Activated B cell treated with CpG ODN at 0.5 μM for 24 hours (primary cell): Measurements from ENCODE around the gene TRIM65. TPM values are rescaled to one million over a fixed set of nuclear protein-coding genes. Genes with fewer than 3 reads are reported as not detected.

ENCODE experiments used
- ATAC-seq: fragments of 200-7000 bp; cut with Tn5 transposase; one replicate; pipeline ENCODE4 v1.10.0; 2021; ENCODE audit warnings: low read depth, mild to moderate bottlenecking, moderate library complexity
- CTCF ChIA-PET: fragments of 350-600 bp; sonication (Branson Sonifier 250); formaldehyde crosslinking; loops from one replicate; lab custom pipeline; 2021; ENCODE audit warnings: antibody characterized with exemption; lab: Charles Lee
- POLR2A ChIA-PET: fragments of 350-600 bp; sonication (Branson Sonifier 250); formaldehyde crosslinking; loops from one replicate; lab custom pipeline; 2021; ENCODE audit warnings: antibody characterized with exemption; lab: Charles Lee
- DNase-seq: peaks from one replicate; pipeline ENCODE4 v3.0.0; 2022
- H3K27ac Mint-ChIP-seq: one replicate; pipeline ENCODE4 v1.8.0; 2020; ENCODE audit warnings: mixed read lengths
- H3K27me3 Mint-ChIP-seq: one replicate; pipeline ENCODE4 v1.8.0; 2021; ENCODE audit warnings: mixed read lengths
- H3K36me3 Mint-ChIP-seq: one replicate; pipeline ENCODE4 v1.8.0; 2021; ENCODE audit warnings: low read depth, mixed read lengths
- H3K4me1 Mint-ChIP-seq: one replicate; pipeline ENCODE4 v1.8.0; 2021; ENCODE audit warnings: mixed read lengths
- H3K4me3 Mint-ChIP-seq: one replicate; pipeline ENCODE4 v1.8.0; 2020; ENCODE audit warnings: mild to moderate bottlenecking, mixed read lengths
- H3K9me3 Mint-ChIP-seq: one replicate; pipeline ENCODE4 v1.8.0; 2020; ENCODE audit warnings: mixed read lengths
- CTCF ChIP-seq: fragments of 200-600 bp; IDR thresholded peaks from one replicate; pipeline ENCODE4 v1.8.0; 2022; ENCODE audit warnings: antibody characterized with exemption, mild to moderate bottlenecking
- intact Hi-C: fragments of 100-400 bp; cut with micrococcal nuclease; formaldehyde crosslinking; loops from one replicate; pipeline ENCODE4 v1.15.1; 2024
- total RNA-seq: library from RNA; stranded (reverse); gene quantifications from 2 replicates; pipeline ENCODE4 v1.2.3, GENCODE V29; 2022

Gene TRIM65
- total RNA-seq, 1 donor from 2014 or later, result 22.4 TPM

- peak; percentile 61 for TF ChIP-seq CTCF
- H3K4me1 Mint-ChIP-seq, result peaks cover 11% of the 10 kb centered on the region
- intact Hi-C loops, result loop anchor here (1.0 to 10.0 kb wide), 10 partner anchors 9 to 370 kb away; partner anchors contain the start of genes ACOX1, EXOC7, FBF1 and SRP68
- ChIA-PET CTCF (interaction anchor here (0.7 to 4.1 kb wide), 11 partner anchors 8 to 277 kb away, joined by 3 to 47 read pairs (median 3); partner anchors contain the start of genes TRIM65 and WBP2), POLR2A (interaction anchor here (0.6 to 3.5 kb wide), 17 partner anchors 9 to 1032 kb away, joined by 3 to 30 read pairs (median 5); partner anchors contain the start of genes FBF1, FDXR, GALK1 and SRP68)
- peak within 1 kb of the TSS; percentile 90 for H3K4me3 Mint-ChIP-seq
- no peaks in the 10 kb centered on the region for H3K9me3 Mint-ChIP-seq
- peak within 1 kb of the TSS; percentile 92 for H3K27ac Mint-ChIP-seq
- ATAC-seq (peak; percentile 97), DNase-seq (peak; percentile 97)
- H3K36me3 Mint-ChIP-seq, result peaks cover 20% of the 10 kb centered on the region
- no peaks in the 10 kb centered on the region for H3K27me3 Mint-ChIP-seq
These were observed 8.2 kb upstream of the TRIM65 start, which contains the start of gene MRPL38 for GRCh38 chr17:75904749-75905521. TSS of gene MRPL38 (minus strand) at chr17:75904884. CDS start at chr17:75904875, 9 bp downstream.

- ChIA-PET POLR2A (interaction anchor here (0.6 kb wide), 2 partner anchors 96 to 117 kb away, joined by 3 to 5 read pairs; no protein-coding TSS in a partner anchor), CTCF (interaction anchor here (4.1 kb wide), 1 partner anchor 101 kb away, joined by 47 read pairs; no protein-coding TSS in a partner anchor)
- H3K4me1 Mint-ChIP-seq, result peaks cover 13% of the 10 kb centered on the region
- H3K27me3 Mint-ChIP-seq, result no peaks in the 10 kb centered on the region
- intact Hi-C loops, result loop anchor here (10.0 kb wide), 1 partner anchor 372 kb away; no protein-coding TSS in a partner anchor
- H3K4me3 Mint-ChIP-seq, result no peak overlapping the region
- no peak for TF ChIP-seq CTCF
- DNase-seq (no peak), ATAC-seq (no peak)
- peaks cover 38% of the 10 kb centered on the region for H3K36me3 Mint-ChIP-seq
- H3K27ac Mint-ChIP-seq, result no peak overlapping the region
- H3K9me3 Mint-ChIP-seq, result no peaks in the 10 kb centered on the region
These were observed 5.7 kb upstream of the TRIM65 start for GRCh38 chr17:75902406-75902805.

- no peak for ATAC-seq
- H3K4me3 Mint-ChIP-seq, result no peak overlapping the region
- no peaks in the 10 kb centered on the region for H3K9me3 Mint-ChIP-seq
These were observed 5.0 kb upstream of the TRIM65 start for GRCh38 chr17:75901727-75902126.

GRCh38 chr17:75900691-75901533 is 4.2 kb upstream of the TRIM65 start:
- POLR2A ChIA-PET, result interaction anchor here (0.7 kb wide), 3 partner anchors 46 to 371 kb away, joined by 3 to 5 read pairs (median 3); partner anchors contain the start of gene WBP2
- intact Hi-C loops, result loop anchor here (10.0 kb wide), 1 partner anchor 374 kb away; no protein-coding TSS in a partner anchor
- Mint-ChIP-seq H3K27ac (no peak overlapping the region), H3K36me3 (peaks cover 40% of the 10 kb centered on the region), H3K27me3 (no peaks in the 10 kb centered on the region), H3K9me3 (no peaks in the 10 kb centered on the region), H3K4me1 (peaks cover 16% of the 10 kb centered on the region), H3K4me3 (no peak overlapping the region)
- CTCF ChIA-PET, result interaction anchor here (1.5 kb wide), 1 partner anchor 24 kb away, joined by 3 read pairs; no protein-coding TSS in a partner anchor
- ATAC-seq, result no peak
- DNase-seq, result no peak
- no peak for TF ChIP-seq CTCF

More at GRCh38 chr17:75901727-75902126, 5.0 kb upstream of the TRIM65 start:
- TF ChIP-seq CTCF, result no peak
- Mint-ChIP-seq H3K27ac (no peak overlapping the region), H3K36me3 (peaks cover 40% of the 10 kb centered on the region), H3K27me3 (no peaks in the 10 kb centered on the region), H3K4me1 (peaks cover 16% of the 10 kb centered on the region)
- intact Hi-C loops, result loop anchor here (10.0 kb wide), 1 partner anchor 373 kb away; no protein-coding TSS in a partner anchor
- ChIA-PET CTCF (no interaction called here), POLR2A (interaction anchor here (0.6 kb wide), 2 partner anchors 96 to 117 kb away, joined by 3 to 5 read pairs; no protein-coding TSS in a partner anchor)
- DNase-seq, result no peak
